NOMO-1 treated with dmso at 0.1 percent for 144 hours (cell line): ENCODE data around the gene PSMD8.
"Not testable (repeated sequence)": the region's sequence is repeated elsewhere in the genome, so short reads cannot be mapped to it uniquely, and the experiment has no call there.

Source experiments
- DNase-seq: peaks from one replicate; lab custom pipeline; 2025; ENCODE audit not compliant: unreplicated experiment; lab: John Stamatoyannopoulos, UW

PSMD8 gene

DNA sequence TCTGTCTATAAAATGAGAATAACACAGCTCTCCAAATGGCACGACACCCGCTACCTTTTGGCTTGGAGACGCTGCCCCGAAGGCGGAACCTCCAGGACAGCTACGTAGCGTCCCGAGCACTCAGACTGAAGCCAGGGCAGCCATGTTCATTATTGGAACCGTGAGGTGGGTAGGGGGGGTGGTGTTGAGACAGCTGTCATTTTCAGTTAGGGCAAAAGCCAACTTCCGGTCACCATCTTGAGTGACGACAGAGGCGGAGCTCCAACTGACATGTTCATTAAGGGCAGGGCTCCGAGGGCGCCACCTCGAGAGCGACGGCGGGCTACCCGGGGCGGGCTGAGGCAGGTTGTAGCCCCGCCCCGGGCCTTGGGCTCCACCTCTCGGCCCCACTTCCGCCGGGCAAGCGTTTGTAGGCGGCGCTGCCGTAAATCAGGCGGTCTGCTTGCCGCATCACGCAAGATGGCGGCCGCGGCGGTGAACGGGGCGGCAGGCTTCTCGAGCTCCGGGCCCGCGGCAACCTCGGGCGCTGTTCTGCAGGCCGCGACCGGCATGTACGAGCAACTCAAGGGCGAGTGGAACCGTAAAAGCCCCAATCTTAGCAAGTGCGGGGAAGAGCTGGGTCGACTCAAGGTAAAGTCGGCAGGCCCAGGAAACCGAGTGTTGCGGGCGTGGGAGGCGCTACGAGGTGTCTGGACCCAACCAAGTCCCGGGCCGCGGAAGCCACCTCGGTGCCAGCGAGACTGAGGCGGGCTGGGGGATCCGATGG is at the start of gene PSMD8:
PSMD8 (plus strand) TSS at position 240 of the 766 bp plus-strand sequence; CDS start at position 271, 31 bp downstream.
- peak; percentile 98 for DNase-seq

GRCh38 chr19:38326591-38326990 is 47.8 kb upstream of the PSMD8 start:
- DNase-seq = no peak

- DNase-seq = no peak
Observed at GRCh38 chr19:38329651-38330050, 44.7 kb upstream of the PSMD8 start.

GRCh38 chr19:38331728-38332127 is 42.6 kb upstream of the PSMD8 start:
- DNase-seq = no peak

GRCh38 chr19:38333245-38333644 is 41.1 kb upstream of the PSMD8 start:
- DNase-seq = no peak

DNA sequence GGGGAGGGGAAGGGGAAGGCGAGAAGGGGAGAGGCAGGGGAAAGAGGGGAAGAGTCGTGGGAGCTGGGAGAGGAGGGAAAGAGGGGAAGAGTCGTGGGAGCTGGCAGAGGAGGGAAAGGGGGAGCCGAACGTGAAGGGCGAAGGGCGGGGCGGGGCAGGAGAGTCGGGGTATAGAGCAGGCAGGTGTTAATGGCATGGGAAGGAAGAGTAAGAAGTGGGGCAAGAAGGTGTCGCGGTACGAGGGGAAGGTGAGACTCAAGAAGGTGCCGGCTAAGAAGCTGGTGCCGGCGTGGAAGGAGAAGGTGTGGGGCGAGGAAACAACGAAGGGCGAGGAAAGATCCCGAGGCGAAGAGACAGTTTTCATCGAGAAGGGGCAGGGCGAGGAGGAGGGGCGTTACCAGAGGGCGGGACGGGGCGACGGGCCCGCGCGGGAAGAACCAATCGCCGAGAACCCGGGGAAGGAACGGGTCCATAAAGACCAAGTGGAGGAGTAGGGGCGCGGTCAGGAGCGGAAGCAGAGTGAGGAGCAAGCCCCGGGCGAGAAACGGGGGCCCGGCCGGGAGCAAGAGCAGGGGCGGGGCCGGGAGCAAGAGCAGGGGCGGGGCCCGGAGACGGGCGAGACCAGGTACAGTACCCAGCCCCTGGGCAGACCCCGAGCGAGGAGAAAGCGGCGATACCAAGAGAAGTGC is 38.3 kb upstream of the PSMD8 start:
- peak; percentile 97 for DNase-seq

GRCh38 chr19:38336638-38337359 is 37.6 kb upstream of the PSMD8 start:
- DNase-seq = peak; percentile 98

DNA sequence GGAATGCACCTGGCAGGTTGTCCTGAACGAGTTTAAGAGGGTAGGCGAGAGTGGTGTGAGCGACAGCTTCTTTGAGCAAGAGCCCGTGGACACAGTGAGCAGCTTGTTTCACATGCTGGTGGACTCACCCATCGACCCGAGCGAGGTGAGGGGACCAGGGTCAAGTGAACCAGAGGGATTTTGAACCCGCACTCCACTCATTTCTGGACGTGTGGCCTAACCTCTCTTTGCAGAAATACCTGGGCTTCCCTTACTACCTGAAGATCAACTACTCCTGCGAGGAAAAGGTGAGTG is 37.1 kb upstream of the PSMD8 start:
- DNase-seq = no peak

- not testable (repeated sequence) for DNase-seq
Observed at GRCh38 chr19:38339011-38339410, 35.4 kb upstream of the PSMD8 start.

GRCh38 chr19:38340927-38341326 is 33.4 kb upstream of the PSMD8 start:
- DNase-seq = no peak

- no peak for DNase-seq
Observed at GRCh38 chr19:38346837-38347236, 27.5 kb upstream of the PSMD8 start.

DNA sequence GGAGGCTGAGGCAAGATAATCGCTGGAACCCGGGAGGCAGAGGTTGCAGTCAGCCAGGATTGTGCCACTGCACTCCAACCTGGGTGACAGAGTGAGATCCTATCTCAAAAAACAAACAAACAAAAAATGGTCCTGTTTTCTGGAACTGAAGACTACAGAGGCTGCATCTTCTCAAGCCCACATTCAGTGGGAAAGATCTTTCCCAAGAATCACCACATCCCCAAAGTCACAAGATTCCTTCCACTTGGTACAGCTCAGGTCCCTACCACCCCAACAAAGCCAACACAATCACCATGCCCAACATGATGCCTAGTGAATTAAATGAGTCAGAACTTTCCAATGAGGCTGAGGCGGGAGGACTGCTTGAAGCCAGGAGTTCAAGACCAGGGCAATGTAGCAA is 23.5 kb upstream of the PSMD8 start:
- no peak for DNase-seq

DNA sequence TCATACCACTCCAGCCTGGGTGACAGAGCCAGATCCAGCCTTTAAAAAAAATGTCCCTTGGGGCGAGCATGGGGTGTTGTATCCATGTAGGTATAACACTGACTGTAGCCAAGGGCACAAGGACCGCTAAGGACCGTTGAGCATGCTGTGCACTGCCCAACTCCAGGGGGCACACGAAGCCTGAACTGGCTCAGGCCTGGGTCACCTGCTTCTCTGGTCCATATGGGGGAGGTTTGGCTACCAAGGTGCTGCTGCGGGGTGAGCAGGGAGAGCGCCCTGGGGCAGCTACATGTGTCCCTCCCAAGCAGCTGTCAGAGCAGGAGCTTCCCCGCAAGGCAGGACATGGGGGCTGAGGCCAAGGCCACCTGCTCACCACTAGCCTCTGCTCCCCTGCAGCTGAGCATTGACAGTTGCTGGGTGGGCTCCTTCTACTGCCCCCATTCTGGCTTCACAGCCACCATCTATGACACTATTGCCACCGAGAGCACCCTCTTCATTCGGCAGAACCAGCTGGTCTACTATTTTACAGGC is 22.4 kb upstream of the PSMD8 start:
- no peak for DNase-seq

DNA sequence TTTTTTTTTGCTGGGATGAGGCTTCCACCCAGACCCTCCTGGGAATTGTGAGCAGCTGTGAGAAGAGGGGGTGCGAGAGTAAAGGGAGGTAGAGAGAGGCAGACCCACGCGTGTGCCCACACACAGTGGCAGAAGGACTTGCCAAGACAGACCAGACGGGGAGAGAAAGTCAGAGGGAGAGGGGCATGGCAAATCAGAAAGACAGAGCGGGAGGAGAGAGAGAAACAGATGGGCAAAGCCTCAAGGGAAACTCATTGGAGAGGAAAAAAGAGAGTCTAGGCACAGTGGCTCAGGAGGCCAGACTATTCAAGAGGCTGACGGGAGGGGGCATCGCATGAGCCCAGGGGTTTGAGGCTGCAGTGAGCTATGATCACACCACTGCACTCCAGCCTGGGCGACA is 21.8 kb upstream of the PSMD8 start:
- DNase-seq = no peak

DNA sequence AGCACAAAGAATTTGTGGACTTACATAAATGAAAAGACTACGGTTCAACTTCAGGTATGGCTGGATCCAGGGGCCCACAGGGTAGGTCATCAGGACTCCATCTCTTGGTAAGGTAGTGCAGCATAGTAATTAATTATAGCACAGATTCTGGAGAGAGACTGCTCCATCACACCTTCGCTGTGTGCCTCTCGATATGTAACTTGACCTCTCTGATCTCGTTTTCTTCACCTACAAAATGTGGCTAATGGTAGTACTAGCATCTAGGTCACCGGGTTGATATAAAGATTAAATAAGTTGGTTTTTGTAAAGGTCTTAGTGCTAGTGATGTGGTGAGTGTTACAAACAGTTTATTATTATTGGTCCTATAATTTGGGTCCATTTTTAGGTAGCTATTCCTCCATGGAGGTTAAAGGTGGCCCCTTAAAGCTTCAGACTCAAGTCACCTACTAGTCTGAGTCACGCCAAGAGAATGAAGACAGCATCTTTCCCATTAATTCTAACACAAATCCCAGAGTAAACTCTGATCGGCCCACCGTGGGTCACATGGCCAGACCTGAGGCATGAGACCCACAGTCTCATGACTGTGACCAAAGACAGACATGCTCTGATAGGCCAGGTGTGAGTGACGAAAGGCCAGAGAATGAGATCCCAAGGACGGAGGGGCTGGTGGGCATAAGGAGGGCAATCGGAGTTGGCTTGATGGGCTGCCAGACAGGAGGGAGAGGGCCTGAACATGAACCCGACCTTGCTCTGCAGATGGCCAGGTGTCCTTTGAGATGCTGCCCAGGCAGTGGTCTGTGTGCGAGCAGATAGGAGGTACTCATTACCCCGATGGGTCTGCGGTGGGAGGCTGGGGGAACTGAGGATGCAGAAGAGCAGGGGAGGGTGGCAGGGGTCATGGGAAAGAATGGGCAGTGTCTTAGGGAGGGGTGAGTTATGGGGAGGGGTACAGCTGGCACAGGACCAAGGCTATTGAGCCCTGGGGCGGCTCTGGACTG is 18.3 kb upstream of the PSMD8 start:
- DNase-seq = no peak

GRCh38 chr19:38358071-38358470 is 16.3 kb upstream of the PSMD8 start:
- no peak for DNase-seq

DNA sequence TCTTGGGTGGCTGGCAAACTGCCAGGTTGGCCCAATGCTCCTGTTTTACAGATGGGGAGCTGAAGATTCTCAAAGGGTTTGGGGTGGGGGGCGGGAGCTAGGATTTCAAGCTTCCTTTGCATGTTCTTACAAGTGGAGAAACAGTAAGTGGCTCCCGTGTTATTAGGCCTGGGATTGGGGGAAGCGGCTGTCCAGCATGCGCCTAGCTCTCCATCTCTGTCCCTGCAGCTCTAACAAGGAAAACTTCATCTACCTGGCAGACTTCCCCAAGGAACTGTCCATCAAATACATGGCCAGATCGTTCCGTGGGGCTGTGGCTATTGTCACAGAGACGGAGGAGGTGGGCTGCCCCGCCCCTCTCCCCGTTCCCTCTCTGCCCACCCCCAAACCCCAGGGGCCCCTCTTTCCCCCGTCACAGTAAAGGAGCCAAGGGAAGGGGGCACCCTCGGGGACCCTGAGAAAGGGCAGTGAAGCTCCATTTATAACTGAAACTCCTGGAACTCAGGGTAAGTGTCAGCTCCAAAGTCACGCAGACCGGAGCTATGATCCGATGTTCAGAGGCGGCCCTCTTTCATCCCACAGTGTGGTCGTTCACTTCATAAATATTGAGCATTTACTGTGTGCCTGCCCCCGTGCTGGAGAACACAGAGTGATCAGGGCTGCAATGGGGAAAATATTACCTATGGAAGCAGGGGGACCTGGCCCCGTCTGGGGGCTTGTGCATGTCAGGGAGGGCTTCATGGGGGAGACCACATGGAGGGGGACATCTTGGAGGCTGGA is 14.9 kb upstream of the PSMD8 start:
- DNase-seq = no peak

GRCh38 chr19:38360351-38360750 is 14.0 kb upstream of the PSMD8 start:
- DNase-seq = no peak

- no peak for DNase-seq
Observed at GRCh38 chr19:38360839-38361631, 13.3 kb upstream of the PSMD8 start.
